ENCODE measurements around the gene GREB1. TPM values are rescaled to one million over a fixed set of nuclear protein-coding genes. Genes with fewer than 3 reads are reported as not detected.

The GREB1 gene
- total RNA-seq, 1 experiment from 2014 or later = 1.3 TPM

GRCh38 chr2:11633923-11634478 lies 100.2 kb downstream of the GREB1 start:
- Histone ChIP-seq H3K9me3 (ENCODE audit: low read depth, low read length, poor library complexity, severe bottlenecking) (no peaks in the 10 kb centered on the region), H3K36me3 (ENCODE audit: insufficient read depth, low read length, poor library complexity, severe bottlenecking) (no peaks in the 10 kb centered on the region), H3K27ac (ENCODE audit: low read depth, low read length, poor library complexity, severe bottlenecking) (no peak overlapping the region), H3K27me3 (replicated peaks; ENCODE audit: insufficient read depth, low read depth, low read length, poor library complexity) (no peaks in the 10 kb centered on the region), H3K4me1 (ENCODE audit: insufficient read depth, low read length, poor library complexity, severe bottlenecking) (no peaks in the 10 kb centered on the region), H3K4me3 (ENCODE audit: low read depth, low read length, poor library complexity, severe bottlenecking) (no peak overlapping the region)
- intact Hi-C loops (cut with micrococcal nuclease; ENCODE audit: unreplicated experiment) = no loop called here
- TF ChIP-seq EZH2 (IDR thresholded peaks at IDR 0.05; ENCODE audit: borderline replicate concordance, low read depth, low read length, poor library complexity, severe bottlenecking) (no peak), CTCF (conservative IDR thresholded peaks at IDR 0.05; ENCODE audit: low read depth, low read length) (no peak)
- POLR2A ChIA-PET (ENCODE audit: low non-redundant PET) = no interaction called here
- DNase-seq (ENCODE audit: low spot score) = no peak
- no TSS peak for BruUV-seq (replicated peaks)
- CTCF ChIA-PET = no interaction called here

GRCh38 chr2:11634584-11634983 lies 100.7 kb downstream of the GREB1 start:
- no peak for DNase-seq (ENCODE audit: low spot score)
- POLR2A ChIA-PET (ENCODE audit: low non-redundant PET) = no interaction called here
- CTCF ChIA-PET = no interaction called here
- no peaks in the 10 kb centered on the region for H3K36me3 ChIP-seq (ENCODE audit: insufficient read depth, low read length, poor library complexity, severe bottlenecking)
- no peaks in the 10 kb centered on the region for H3K9me3 ChIP-seq (ENCODE audit: low read depth, low read length, poor library complexity, severe bottlenecking)
- H3K4me1 ChIP-seq (ENCODE audit: insufficient read depth, low read length, poor library complexity, severe bottlenecking) = no peaks in the 10 kb centered on the region
- BruUV-seq (replicated peaks) = no TSS peak
- H3K4me3 ChIP-seq (ENCODE audit: low read depth, low read length, poor library complexity, severe bottlenecking) = no peak overlapping the region
- H3K27me3 ChIP-seq (replicated peaks; ENCODE audit: insufficient read depth, low read depth, low read length, poor library complexity) = no peaks in the 10 kb centered on the region
- TF ChIP-seq CTCF (conservative IDR thresholded peaks at IDR 0.05; ENCODE audit: low read depth, low read length) (no peak), EZH2 (IDR thresholded peaks at IDR 0.05; ENCODE audit: borderline replicate concordance, low read depth, low read length, poor library complexity, severe bottlenecking) (no peak)
- H3K27ac ChIP-seq (ENCODE audit: low read depth, low read length, poor library complexity, severe bottlenecking) = no peak overlapping the region
- intact Hi-C loops (cut with micrococcal nuclease; ENCODE audit: unreplicated experiment) = no loop called here

- intact Hi-C loops (cut with micrococcal nuclease; ENCODE audit: unreplicated experiment) = no loop called here
- POLR2A ChIA-PET (ENCODE audit: low non-redundant PET) = no interaction called here
Observed at GRCh38 chr2:11635141-11635540, 101.3 kb downstream of the GREB1 start.

More at GRCh38 chr2:11635141-11635540, 101.3 kb downstream of the GREB1 start:
- Histone ChIP-seq H3K27me3 (replicated peaks; ENCODE audit: insufficient read depth, low read depth, low read length, poor library complexity) (no peaks in the 10 kb centered on the region), H3K4me1 (ENCODE audit: insufficient read depth, low read length, poor library complexity, severe bottlenecking) (no peaks in the 10 kb centered on the region), H3K9me3 (ENCODE audit: low read depth, low read length, poor library complexity, severe bottlenecking) (no peaks in the 10 kb centered on the region), H3K27ac (ENCODE audit: low read depth, low read length, poor library complexity, severe bottlenecking) (no peak overlapping the region), H3K36me3 (ENCODE audit: insufficient read depth, low read length, poor library complexity, severe bottlenecking) (no peaks in the 10 kb centered on the region), H3K4me3 (ENCODE audit: low read depth, low read length, poor library complexity, severe bottlenecking) (no peak overlapping the region)
- BruUV-seq (replicated peaks) = no TSS peak
- CTCF ChIA-PET = no interaction called here
- no peak for DNase-seq (ENCODE audit: low spot score)
- TF ChIP-seq EZH2 (IDR thresholded peaks at IDR 0.05; ENCODE audit: borderline replicate concordance, low read depth, low read length, poor library complexity, severe bottlenecking) = no peak
- no peak for TF ChIP-seq CTCF (conservative IDR thresholded peaks at IDR 0.05; ENCODE audit: low read depth, low read length)
